Tongue (tissue), 2 donors: ENCODE measurements around the gene MGAT5B. TPM values are rescaled to one million over a fixed set of nuclear protein-coding genes. Genes with fewer than 3 reads are reported as not detected.

ENCODE experiments used
- DNase-seq: peaks from one replicate; pipeline ENCODE4 v3.0.0-alpha.2; 2015
- total RNA-seq: library from RNA; depleted of rRNA; stranded (reverse); fragments of >200 nt; gene quantifications from one replicate; pipeline ENCODE4 v1.2.3, GENCODE V29; 2014

MGAT5B gene
- total RNA-seq, 1 donor from 2014 or later, result not detected

DNA sequence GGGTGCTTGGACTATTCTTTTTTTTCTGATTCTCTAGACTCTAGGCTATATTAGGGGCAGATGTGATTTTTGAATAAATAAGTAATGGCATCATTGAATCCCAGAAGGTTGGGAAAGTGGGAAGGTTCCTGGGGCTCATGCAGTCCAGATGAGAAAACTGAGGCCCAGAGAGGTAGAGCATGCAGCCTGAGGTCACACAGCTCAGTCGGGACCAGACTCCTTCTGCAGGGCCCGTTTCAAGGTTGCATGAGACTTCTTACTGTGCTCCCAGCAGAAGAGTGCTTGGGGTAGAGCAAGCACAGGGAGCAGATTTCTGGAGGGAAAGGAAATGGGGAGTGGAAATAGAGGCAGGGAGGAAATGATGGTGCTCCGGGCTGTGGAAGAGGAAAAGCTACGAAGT lies 59.8 kb downstream of the MGAT5B start:
- DNase-seq, result no peak

DNA sequence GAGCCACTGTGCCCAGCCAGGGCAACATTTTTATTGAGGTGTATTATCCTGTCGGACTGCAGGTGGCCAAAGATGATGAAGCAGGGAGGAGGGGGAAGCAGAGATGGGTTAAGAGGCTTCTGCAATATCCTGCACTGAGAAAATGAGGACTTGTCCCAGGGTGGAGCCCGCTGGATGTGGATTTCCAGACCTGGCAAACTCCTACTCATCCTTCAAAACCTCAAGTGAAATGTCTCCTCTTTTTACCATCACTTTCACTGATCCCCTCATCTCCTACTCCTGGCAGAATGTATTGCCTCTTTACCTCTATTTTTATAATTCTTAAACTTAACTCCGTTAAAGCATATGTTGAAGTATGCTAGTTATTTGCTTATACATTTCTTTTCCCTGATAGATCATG lies 60.9 kb downstream of the MGAT5B start:
- no peak for DNase-seq

DNA sequence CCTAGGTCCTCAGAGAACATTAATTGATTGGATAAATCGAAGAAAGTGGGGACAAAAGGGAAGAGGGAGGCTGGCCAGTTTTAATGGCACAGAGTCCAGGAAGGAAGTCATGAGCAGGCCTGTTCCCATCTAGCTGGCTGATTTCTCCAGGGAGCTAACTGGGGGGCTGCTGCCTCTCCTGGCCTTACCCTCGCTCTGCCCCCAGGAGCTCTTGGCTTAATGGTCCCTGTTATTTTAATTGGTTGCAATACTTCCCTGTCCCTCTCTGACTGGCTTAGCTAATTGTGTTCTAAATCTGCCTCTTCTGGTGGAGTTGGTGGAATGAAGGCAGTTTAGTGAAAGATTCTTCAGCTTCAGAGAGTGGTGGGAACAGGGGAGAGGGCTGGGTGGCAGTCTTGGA lies 61.4 kb downstream of the MGAT5B start:
- DNase-seq, result no peak

DNA sequence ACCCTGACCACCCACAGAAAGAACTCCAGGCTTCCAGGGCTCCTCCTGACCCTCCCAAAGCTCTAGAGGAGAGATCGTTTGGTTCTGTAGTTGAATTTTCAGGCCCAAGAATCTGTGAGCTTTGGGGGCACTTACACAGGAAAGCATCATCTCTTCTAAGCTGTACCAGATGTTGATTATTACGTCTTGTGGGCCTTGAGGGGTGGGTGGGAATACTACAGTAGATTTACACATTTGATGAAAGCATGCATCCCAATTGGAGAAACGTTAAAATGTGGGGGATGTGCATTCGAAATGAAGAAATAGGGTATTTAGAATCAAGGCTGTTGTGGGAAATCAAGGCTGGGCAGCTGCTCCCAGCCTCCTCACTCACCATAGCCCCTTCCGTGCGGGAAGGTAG lies 61.9 kb downstream of the MGAT5B start:
- no peak for DNase-seq

DNA sequence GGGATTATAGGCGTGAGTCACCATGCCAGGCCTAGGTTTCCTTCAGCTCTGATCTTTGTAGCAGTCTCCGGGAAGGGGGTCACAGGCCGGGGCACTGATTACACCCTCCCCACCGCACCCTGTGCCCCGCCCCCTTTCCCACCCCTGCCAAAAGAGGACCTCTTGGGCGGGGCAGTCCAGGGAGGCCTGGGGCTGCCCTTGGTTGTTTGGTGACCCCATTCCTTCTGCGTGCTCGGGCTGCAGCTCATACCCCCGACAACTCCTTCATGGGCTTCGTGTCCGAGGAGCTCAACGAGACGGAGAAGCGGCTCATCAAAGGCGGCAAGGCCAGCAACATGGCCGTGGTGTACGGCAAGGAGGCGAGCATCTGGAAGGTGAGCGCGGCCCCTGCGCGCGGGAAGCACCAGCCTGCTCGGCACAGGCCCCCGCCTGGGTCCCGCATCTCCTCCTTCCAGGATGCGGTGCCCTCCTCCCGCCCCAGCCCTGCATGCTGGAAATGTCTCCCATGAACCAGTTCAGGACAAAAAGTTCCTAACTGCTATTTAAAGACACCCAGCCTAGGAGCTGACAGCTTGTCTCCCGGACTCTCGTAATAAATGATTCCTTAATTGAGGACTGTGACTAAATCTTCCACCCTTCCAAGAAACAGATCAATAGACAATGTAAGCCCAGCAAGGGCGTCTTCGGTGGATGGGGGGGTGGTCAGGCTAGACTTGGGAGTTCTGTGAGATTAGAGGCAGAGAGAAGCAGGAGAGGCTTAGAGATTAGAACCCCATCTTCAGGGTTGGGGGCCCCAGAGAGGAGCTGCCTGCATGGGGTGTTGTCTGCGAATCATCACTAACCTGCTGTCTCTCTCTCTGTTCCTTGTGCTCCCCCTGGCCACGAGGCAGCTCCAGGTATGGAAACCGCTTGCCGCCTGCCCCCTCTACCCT lies 64.5 kb downstream of the MGAT5B start:
- DNase-seq, result no peak

DNA sequence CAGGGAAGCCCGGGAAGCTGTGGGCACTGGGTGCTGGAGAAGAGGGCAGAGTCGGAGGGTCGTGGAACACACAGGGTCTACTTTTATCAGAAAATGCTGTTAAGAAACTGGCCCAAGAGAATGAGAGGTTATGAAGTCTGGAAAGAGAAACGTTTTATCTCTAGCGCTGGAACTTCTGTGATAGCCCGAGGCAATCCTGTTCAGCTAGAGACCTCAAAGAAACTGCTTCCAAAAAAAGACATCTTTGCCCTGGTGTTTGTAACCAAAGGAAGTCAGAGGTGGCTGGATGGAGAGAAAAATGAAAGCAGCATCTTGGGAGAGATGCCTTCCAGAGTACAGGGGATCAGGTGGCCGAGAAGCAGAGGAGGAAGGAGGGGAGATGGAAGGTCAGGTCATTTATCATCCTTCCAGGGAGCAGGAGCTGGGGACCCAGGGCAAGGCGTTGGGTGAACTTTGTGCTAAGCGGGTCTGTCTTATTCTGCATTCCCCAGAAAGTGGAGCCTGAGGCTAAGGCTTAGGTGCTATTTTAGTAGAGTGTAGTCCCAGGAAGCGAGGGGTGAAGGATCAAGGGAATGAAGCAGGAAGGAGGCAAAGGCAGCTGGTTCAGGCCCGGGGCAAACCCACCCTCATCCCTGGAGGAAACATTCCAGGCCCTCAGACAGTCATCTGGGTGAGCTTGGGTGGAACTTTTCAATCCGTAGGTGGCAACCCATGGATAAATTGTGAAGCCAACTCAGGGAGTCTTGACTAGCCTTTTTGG lies 66.5 kb downstream of the MGAT5B start:
- no peak for DNase-seq

DNA sequence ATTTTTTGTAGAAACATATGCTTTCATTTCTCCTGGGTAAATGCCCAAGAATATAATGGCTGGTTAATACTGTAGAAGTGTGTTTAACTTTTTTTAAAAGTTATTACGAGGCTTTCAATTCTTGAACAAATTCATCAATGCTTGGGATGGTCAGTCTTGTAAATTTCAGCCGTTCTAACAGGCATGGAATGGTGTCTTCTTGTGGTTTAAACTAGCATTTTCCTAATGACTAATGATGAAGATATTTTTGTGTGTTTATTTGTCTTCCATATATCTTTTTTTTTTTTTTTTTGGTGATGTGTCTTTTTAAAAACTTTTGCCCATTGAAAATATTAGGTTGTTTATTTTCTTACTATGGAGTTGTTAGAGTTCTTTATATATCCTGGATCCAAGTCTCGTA lies 67.1 kb downstream of the MGAT5B start:
- DNase-seq, result no peak

DNA sequence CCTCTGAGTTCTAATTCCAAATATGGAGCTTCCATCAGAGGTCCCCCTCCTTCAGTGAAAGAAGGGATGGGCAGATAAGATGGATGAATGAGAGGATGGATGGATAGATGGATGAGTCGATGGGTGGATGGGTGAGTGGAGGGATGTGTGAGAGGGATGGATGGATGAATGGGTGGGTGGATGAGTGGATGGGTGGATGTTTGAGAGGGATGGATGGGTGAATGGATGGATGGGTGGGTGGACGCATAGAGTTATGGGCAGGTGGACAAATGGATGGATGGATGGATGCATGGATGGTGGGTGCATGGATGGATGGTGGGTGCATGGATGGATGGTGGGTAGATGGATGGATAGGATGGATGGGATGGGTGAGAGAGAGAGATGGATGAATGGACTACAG lies 69.0 kb downstream of the MGAT5B start:
- no peak for DNase-seq

DNA sequence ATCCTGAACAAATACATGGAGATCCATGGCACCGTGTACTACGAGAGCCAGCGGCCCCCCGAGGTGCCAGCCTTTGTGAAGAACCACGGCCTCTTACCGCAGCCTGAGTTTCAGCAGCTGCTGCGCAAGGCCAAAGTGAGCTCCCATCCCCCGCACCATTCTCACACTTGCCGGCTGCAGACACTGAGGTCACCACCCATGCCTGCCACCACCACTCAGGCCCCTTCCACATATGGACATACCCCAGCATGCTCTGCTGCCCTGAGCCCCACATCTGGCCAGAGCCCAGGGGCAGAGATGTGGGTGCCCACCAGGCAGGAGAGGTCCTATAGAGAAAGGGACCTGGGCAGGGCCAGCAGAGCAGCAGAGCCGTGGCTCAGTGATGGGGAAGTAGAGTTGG lies 69.8 kb downstream of the MGAT5B start:
- DNase-seq, result no peak

DNA sequence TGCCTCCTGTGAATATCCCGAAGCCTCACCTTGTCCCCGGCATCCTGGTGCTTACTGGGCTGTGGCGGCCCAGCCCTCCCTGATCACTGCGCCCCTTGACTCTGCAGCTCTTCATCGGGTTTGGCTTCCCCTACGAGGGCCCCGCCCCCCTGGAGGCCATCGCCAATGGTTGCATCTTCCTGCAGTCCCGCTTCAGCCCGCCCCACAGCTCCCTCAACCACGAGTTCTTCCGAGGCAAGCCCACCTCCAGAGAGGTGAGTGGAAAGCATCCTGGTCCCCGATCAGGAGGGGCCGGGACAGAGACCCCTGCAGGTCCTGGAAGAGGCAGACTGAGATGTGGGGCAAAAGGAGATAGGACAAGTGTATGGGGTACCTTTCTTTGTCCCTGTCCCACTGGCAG lies 72.1 kb downstream of the MGAT5B start:
- no peak for DNase-seq

DNA sequence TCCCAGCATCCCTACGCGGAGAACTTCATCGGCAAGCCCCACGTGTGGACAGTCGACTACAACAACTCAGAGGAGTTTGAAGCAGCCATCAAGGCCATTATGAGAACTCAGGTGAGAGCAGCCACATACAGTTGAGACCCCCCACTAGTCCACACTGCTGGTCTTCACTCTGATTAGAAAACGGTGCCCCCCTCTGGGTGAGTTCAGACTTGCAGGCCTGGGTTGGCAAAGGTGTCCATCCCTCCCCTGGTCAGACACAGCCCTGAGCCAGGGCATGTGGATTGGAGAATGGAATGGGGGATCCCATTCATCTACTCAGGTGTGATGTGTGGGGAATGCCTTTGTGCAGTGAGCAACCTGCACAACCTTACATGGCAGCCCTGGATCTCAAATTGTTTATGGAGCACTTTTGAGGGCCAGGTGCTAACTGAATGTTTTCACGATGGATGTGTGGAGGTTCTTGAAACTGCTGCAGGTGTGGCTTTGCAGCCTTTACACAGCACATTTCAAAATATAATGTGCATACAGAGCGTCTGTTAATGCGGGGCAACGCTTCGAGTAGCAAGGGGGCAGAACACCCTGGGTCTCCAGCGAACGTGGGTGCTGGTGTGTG lies 72.6 kb downstream of the MGAT5B start:
- DNase-seq, result no peak

DNA sequence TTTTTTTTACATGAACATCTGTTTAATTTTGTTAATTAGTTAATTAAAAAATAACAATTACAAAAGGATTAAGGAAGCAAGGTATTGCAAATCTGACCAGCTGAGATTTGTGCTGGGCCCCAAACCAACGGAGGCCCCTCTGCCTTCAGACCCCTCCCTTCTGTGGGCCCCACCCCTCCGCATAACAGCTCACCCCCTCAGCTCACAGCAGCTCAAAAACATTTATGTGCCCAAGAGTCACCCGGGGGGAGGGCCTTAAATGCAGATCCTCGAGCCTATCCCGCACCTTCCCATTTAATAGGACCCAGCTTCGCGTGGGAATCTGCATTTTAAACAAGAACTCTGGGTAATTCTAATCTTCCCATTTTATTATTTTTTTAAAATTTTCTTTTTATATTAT lies 75.0 kb downstream of the MGAT5B start:
- no peak for DNase-seq

DNA sequence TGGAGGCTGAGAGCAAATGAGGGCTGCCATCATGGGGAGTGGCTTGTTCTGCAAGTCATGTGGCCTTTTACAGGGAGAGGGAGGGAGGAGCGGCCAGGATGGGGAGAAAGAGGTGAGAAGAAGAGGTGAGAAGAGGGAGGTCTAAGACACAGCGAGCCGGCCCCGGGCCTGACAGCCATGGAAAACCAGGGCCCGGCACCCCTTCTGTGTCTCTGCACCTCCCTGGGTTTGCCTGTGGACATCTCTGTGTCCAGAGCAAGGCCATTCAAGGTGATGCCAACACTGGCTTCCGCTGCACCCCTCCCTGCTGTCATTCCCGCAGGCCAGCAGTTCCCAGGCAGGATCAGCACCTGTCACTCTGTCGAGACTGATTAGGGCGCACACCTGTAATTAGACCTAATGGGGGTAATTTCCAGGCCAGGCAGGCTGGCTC lies 75.6 kb downstream of the MGAT5B start:
- no peak for DNase-seq

DNA sequence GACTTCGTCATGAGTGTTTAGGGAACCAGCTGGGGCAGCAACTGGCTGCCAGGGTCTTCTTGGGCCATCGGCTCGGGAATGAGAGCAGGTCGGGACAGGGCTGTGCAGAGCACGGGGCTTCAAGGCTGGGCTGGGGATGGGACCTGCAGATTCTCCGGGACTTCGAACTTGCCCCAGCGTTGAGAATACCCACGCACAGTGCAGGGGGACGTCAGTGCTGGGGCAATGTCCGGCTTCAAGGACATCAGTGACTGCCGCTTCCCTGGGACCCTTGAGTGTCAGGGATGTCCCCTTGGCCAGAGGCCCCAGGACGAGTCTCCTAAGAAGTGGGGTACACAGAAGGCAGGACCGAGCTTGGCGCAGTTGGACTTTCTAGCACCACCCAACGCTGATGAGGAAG lies 76.3 kb downstream of the MGAT5B start:
- no peak for DNase-seq

DNA sequence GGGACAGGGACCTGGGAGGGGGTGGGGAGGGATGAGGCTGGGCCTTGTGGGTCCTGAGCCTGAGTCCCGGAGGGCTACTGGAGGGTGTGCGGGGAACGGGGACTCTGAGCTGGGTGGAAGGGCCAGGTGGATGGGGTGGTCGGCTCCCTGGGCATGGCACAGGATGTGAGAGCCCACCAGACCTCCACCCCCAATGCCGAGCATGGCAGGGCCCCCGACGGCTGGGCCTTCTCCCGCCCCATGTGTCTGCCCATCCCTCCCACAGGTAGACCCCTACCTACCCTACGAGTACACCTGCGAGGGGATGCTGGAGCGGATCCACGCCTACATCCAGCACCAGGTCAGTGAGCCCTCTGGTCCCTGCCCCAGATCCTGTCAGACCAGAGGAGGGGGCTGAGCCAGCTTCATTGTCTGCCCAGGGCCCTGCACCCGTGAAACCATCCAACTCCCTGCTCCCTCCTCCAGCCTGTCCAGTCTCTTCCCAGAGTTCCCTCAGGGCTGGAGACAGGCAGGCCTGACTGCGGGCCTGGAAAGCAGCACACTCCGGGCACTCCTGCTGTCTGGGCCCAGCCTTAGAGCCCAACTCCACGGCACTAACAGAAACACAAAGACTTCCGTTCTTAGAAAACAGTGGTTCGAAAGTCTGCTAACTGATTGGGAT lies 78.0 kb downstream of the MGAT5B start:
- no peak for DNase-seq

DNA sequence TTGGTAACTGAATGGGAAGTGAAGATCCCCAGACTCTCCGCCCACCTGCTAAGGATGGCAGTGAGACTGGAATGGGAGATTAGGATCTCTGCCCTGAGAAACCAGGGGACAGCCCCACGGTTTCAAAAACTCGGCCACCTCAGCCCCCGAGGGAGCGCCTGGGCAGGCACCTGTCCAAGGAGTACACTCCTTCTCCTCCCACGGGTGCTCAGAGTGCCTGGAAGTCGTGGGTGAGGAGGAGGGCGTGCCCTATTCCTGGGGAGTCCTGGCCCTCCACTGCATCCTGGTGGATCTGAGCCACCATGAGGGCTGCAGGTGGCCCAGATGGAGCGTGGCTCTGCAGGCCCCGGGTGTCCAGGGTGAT lies 78.5 kb downstream of the MGAT5B start:
- DNase-seq, result no peak

DNA sequence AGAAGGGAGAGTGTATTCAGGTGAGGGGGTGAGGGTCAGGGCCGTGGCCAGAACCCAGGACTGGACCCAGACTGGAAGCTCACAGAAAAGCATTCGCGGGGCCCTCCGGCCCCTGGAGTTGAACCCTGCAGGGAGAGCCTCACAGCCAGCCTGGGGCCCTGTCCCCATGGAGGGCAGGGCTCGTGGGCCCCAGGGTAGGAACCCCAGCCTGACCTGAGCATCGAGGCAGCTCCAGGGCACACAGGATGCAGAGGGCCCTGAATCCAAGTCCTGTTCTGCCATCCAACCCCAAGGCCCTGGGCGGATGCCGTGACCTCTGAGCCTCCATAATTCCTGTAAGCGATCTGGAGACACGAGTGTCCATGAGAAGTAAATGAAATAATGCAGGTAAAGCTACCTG lies 79.1 kb downstream of the MGAT5B start:
- no peak for DNase-seq

DNA sequence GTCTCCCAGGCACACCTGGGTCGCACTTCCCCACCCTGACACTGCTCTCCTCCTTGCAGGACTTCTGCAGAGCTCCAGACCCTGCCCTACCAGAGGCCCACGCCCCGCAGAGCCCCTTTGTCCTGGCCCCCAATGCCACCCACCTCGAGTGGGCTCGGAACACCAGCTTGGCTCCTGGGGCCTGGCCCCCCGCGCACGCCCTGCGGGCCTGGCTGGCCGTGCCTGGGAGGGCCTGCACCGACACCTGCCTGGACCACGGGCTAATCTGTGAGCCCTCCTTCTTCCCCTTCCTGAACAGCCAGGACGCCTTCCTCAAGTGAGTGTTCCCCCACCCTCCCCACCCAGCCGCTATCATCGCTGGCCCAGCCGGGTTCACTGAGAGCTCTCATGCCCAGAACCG lies 79.6 kb downstream of the MGAT5B start:
- no peak for DNase-seq

DNA sequence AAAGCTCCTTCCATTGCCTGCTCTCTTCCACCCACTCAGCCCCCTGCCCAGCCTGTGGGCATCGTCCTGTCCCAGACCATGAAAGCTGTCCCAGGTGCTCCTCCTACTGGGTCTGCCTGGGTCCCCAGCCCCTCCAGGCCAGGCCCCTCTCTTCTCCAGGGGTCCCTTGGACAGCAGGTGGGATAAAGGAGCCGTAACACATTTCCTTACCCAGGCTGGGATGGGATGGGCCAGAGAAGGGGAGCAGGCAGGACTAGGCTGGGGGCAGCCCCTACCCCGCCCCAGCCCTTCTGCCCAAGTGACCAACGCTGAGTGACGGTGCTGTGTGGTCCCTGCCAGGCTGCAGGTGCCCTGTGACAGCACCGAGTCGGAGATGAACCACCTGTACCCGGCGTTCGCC lies 80.1 kb downstream of the MGAT5B start:
- no peak for DNase-seq

DNA sequence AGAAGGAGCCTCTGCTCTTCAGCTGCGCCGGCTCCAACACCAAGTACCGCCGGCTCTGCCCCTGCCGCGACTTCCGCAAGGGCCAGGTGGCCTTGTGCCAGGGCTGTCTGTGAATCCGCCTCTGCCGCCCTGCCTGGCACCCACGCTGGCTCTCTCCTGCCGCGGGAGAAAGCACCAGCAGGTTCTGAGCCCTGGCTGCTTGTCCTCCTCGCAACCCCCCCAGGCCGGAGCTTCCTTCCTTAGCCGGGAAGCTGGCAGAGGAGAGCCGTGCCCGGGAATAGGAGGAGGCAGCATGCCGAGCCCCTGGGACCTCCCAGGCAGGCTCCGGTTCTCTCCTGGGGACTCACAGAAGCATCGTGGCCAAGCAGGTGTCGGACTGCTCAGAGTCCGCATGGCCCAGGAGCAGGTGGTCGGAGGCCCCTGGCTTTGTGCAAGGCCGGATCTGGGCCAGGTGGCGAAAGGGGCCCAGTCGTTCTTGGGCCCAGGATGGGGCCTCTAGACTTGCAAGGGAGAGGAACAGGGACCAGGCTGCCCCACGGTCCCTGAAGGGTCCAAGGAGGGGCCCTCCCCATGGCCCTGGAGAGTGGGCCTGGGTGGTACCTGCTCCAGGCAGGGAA lies 80.6 kb downstream of the MGAT5B start:
- no peak for DNase-seq

DNA sequence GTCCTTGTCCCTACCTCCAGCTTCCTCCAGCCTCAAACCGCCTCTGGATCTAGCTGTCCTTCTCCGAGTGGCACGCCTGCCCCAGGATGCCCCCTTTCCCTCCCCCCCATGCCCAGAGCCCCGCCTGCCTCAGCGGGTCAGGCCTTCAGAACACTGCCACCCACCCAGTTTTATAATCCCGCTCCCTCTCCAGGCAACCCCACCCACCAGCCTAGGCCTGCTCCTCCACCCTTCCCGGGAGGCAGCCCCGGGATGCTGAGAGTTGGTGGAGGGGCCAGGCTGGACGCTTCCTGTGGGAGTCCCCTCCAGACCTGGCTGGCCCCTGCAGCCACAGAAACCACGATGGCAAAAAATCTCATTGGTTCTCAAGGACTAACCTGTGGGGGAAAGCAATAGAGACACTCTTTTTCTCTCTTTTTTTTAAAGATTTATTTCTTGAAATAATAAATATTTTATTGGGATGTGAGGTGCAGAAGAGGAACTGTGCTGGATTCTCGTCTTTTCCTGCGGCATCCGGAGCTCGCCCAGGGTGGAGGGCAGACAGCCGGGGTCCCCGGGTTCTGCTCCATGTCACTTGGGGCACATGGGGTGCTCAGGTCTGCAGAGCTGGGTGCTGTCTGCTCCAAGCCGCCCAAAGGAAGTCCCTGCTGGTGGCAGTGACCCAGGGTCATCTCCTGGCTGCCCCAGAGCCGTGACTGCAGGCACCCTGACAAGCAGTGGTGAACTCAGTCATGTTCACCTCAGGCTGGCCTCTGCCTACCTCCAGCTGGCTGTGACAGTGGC lies 81.9 kb downstream of the MGAT5B start:
- DNase-seq, result no peak
